ENCODE data around the gene USP35. TPM values are rescaled to one million over a fixed set of nuclear protein-coding genes. Genes with fewer than 3 reads are reported as not detected.
A peak's percentile ranks its signal among the peaks of the same experiment; 100 is the strongest.

Gene USP35
- total RNA-seq, 2 donors from 2014 or later = 8.0 to 8.6 TPM

DNA sequence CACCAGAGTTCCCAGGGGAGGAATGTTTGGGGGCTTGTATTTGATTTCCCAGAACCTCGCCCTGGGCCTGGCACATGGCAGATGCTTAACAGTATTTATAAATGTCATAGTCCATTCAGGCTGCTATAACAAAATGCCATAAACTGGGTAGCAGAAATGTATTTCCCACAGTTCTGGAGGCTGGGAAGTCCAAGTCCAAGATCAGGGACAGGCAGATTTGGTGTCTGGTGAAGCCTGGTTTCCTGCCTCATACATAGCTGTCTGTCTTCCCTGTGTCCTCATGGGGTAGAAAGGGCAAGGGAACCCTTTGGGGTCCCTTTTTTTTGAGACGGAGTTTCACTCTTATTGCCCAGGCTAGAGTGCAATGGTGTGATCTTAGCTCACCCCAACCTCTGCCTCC, 24.2 kb upstream of the USP35 start:
- no peak for DNase-seq (ENCODE audit: low spot score)
- Histone ChIP-seq H3K4me3 (no peak overlapping the region), H3K36me3 (no peaks in the 10 kb centered on the region), H3K27me3 (no peaks in the 10 kb centered on the region), H3K27ac (peak overlapping the region in 1 of 2 donors; percentile 5), H3K4me1 (peaks cover 0 to 36% of the 10 kb centered on the region in 2 donors), H3K9me3 (no peaks in the 10 kb centered on the region)
- TF ChIP-seq CTCF (IDR thresholded peaks at IDR 0.05) = no peak

DNA sequence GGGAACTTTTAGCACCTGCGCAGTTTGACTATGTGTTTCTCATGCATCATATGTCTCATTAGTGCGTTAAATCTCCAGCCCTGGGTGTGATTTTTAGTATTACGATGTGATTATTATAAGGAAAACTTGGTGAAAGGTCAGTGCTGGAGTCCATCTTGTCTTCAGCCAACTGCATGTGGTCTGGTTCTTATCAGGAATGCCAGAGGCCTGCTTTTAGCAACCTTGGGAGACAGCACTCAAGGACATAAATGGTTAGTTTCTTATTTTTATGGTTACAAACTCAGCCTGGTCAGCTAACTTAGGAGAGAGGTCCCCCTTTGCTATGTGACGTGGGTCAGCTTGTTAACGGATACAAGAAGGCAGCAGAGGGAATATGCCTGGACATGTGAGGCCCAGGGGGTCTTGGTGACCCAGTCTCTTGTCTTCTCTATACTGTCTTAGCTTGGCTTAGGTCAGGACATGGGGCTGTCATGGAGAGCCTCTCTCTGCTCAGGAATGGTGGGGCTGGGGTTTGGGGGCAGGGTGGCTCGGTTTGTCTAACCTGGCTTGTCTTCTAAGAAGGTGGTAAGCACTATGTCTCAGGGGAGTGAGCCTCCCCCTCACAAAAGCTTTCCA, 21.8 kb upstream of the USP35 start:
- TF ChIP-seq CTCF (IDR thresholded peaks at IDR 0.05) = no peak
- Histone ChIP-seq H3K9me3 (no peaks in the 10 kb centered on the region), H3K36me3 (no peaks in the 10 kb centered on the region), H3K4me1 (peaks cover 0 to 44% of the 10 kb centered on the region in 2 donors), H3K4me3 (no peak overlapping the region), H3K27ac (peak overlapping the region; percentile 3 to 87), H3K27me3 (no peaks in the 10 kb centered on the region)
- DNase-seq (ENCODE audit: low spot score) = no peak

DNA sequence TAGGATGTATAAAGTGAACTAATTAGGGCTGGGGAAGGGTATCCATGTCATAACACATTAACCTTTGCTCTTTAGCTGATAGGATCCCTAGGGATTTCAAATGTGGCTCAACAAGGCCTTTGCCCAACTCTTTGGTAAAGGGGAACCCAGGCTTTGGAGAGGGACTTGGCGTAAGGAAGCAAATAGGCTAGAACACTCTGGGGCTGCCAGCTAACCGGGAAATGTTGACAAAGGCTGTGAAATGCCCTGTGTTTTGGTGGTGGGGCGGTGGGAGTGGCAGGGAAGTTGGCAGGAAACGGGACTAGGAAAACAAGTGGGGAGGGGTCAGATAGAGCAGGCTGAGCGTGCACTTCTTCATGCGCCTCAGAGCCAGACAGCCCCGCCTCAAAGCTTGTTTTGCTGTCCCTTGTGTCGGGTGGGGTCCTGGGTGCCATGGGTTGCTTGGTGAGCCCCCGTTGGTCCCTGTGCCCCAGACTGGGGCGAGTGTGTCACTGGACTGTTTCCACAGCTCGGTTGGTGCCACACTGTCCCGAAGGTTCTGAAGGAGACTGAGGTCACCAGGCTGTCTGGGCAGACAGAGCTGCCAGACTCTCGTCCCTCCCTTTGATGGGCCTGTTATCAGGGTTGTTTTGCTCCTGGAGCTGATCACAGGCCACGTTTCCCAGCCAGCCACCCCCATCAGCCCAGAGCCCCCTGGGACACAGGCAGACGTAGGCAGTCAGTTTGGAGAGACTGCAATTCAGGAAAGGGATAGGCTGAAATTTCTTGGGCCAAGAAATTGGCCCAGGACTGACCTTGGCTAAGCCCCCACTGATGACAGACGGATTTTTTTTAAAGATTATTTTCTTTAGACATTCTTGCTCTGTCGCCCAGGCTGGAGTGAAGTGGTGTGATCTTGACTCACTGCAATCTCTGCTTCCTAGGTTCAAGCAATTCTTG, 19.9 kb upstream of the USP35 start:
- peak; percentile 96 for DNase-seq (ENCODE audit: low spot score)
- no peak for TF ChIP-seq CTCF (IDR thresholded peaks at IDR 0.05)
- Histone ChIP-seq H3K27ac (peak overlapping the region; percentile 81 to 87), H3K9me3 (no peaks in the 10 kb centered on the region), H3K4me1 (peaks cover 0 to 44% of the 10 kb centered on the region in 2 donors), H3K4me3 (no peak overlapping the region), H3K36me3 (peaks cover 6% of the 10 kb centered on the region), H3K27me3 (no peaks in the 10 kb centered on the region)

DNA sequence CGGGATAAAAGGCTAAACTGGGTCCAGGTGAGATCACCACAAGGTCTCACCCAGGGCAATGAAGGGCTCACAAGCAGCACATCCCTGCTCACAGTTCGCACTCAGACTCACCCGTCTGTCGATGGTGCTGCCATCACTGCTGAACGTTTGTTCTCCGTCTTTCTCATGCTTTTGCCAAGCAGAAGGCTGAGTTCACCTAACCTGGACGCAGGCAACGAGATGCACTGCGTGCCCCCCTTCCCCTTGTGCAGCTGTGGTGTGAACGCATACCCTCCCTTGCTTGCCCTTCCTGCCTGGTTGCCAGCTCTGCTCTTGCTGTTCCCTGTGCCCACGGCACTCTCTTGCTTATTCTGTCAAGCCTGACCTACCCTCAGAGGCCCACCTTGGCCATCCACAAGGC, 18.3 kb upstream of the USP35 start:
- Histone ChIP-seq H3K27me3 (no peaks in the 10 kb centered on the region), H3K4me1 (peaks cover 0 to 40% of the 10 kb centered on the region in 2 donors), H3K4me3 (no peak overlapping the region), H3K27ac (peak overlapping the region; percentile 81 to 87), H3K36me3 (peaks cover 12% of the 10 kb centered on the region), H3K9me3 (no peaks in the 10 kb centered on the region)
- TF ChIP-seq CTCF (IDR thresholded peaks at IDR 0.05) = no peak
- no peak for DNase-seq (ENCODE audit: low spot score)

GRCh38 chr11:78170874-78171549, 17.7 kb upstream of the USP35 start:
- H3K27me3 ChIP-seq = no peaks in the 10 kb centered on the region

More at GRCh38 chr11:78170874-78171549, 17.7 kb upstream of the USP35 start:
- Histone ChIP-seq H3K27ac (peak overlapping the region; percentile 81 to 87), H3K4me1 (peaks cover 0 to 40% of the 10 kb centered on the region in 2 donors), H3K36me3 (peaks cover 12% of the 10 kb centered on the region), H3K4me3 (no peak overlapping the region), H3K9me3 (no peaks in the 10 kb centered on the region)
- TF ChIP-seq CTCF (IDR thresholded peaks at IDR 0.05) = no peak
- no peak for DNase-seq (ENCODE audit: low spot score)
